ENCODE data around the gene TRERF1.

TRERF1 gene

GRCh38 chr6:42268016-42268834 is 183.5 kb downstream of the TRERF1 start:
- DNase-seq (ENCODE audit: low read depth in 1 of 2, low spot score in 1 of 2): no peak
- TF ChIP-seq JUND (IDR thresholded peaks at IDR 0.05; ENCODE audit: low read depth): no peak
- in situ Hi-C loops (cut with HindIII; ENCODE audit: low pct_unique_long_range_greater_than_20kb, low sequenced_read_pairs): no loop called here

DNA sequence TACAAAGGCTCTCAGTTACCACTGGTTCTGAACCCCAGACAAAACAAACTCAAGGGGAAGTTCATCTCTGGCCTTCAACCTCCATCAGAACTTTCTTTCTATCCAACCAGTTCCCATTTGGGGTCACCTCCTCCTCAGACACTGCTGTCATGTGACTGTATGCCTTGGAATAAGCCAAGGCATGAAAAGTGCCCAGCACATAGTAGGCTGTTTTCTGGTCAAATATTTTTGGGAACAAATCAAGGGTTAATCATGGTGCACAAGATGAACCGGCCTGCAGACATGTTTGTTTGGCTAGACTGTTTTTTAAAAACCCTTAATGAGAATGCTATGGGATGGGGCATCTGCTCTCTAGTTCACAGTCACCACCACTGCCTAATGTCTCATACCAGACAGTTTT is 185.2 kb downstream of the TRERF1 start:
- TF ChIP-seq JUND (IDR thresholded peaks at IDR 0.05; ENCODE audit: low read depth): no peak
- in situ Hi-C loops (cut with HindIII; ENCODE audit: low pct_unique_long_range_greater_than_20kb, low sequenced_read_pairs): no loop called here
- no peak for DNase-seq (ENCODE audit: low read depth in 1 of 2, low spot score in 1 of 2)

DNA sequence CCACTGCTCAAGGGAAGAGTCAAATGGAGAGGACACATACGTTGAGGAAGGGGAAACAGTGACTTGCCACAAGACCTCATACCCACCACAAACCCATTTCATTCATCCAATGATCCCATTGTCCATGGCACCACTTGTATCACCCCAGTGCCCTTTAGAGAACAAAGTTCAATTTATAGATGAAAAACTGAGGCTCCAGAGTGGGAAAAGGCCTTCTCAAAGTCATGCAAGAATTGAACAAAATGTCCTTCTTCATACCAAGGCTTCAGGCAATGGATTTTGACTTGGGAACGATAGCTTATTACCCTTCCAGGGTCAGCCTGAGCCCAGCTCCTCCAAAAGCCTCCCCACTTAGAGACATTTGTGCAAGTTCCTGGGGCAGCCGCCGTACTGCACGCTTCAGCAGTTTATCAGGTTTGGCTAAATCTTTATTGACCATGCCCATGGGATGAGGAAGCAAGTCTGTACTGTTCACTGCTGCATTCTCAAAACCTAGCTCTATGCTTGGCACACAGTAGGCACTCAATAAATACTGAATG is 186.8 kb downstream of the TRERF1 start:
- in situ Hi-C loops (cut with HindIII; ENCODE audit: low pct_unique_long_range_greater_than_20kb, low sequenced_read_pairs): no loop called here

GRCh38 chr6:42264162-42264851 is 187.4 kb downstream of the TRERF1 start:
- in situ Hi-C loops (cut with HindIII; ENCODE audit: low pct_unique_long_range_greater_than_20kb, low sequenced_read_pairs): no loop called here
- TF ChIP-seq JUND (IDR thresholded peaks at IDR 0.05; ENCODE audit: low read depth): no peak
- DNase-seq (ENCODE audit: low read depth in 1 of 2, low spot score in 1 of 2): no peak

More for the DNA sequence above, 186.8 kb downstream of the TRERF1 start:
- no peak for TF ChIP-seq JUND (IDR thresholded peaks at IDR 0.05; ENCODE audit: low read depth)
- DNase-seq (ENCODE audit: low read depth in 1 of 2, low spot score in 1 of 2): no peak

DNA sequence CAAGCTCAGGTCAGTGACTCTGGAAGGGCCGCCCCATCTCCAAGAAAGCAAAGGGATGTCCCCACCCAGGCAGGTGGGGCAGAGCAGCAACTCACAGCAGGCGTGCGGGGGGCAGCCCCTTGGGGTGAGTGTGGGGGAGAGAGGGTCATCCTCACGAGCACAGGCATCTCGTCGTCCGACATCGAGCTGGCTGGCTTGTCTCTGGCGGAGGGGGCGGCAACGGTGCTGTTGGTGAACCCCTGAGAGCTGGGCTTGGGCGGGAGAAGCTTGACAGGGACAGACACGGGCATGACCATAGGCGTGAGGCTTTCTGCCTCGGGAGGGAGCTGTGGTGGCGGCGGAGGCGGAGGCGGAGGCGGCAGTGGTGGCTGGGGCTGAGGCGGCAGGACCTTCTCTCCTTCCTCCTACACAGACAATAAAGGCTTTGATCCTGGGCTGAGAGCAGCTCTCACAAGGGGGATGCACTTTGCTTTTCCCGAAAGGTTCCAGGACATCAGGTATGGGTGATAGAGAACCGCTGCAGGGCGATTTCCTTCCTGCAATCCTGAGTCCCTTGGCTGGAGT is 188.5 kb downstream of the TRERF1 start:
- in situ Hi-C loops (cut with HindIII; ENCODE audit: low pct_unique_long_range_greater_than_20kb, low sequenced_read_pairs): no loop called here
- no peak for DNase-seq (ENCODE audit: low read depth in 1 of 2, low spot score in 1 of 2)
- no peak for TF ChIP-seq JUND (IDR thresholded peaks at IDR 0.05; ENCODE audit: low read depth)

DNA sequence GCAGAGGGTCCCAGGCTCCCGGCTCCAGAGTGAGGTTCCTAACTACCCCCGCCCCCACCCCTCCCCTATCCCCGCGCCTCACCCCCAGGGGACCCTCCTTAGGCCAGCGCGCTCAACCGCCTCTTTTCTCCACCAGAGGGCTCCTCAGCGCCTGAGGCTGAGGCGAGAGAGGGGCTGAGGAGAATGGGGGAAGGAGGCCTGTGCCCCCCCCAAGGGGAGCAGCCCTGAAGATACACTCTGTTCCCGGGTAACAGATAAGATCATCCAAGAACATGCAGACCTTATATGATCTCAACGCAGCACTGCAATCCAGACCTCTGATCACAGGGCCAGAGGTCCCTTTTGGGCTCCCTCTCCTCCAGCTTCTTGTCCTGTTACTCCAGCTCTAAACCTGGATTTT is 190.8 kb downstream of the TRERF1 start:
- peak; percentile 14 to 35 for DNase-seq (ENCODE audit: low read depth in 1 of 2, low spot score in 1 of 2)
- TF ChIP-seq JUND (IDR thresholded peaks at IDR 0.05; ENCODE audit: low read depth): no peak
- in situ Hi-C loops (cut with HindIII; ENCODE audit: low pct_unique_long_range_greater_than_20kb, low sequenced_read_pairs): no loop called here

GRCh38 chr6:42260396-42260888 is 191.3 kb downstream of the TRERF1 start:
- in situ Hi-C loops (cut with HindIII; ENCODE audit: low pct_unique_long_range_greater_than_20kb, low sequenced_read_pairs): no loop called here
- peak in 1 of 2 experiments; percentile 18 for DNase-seq (ENCODE audit: low read depth in 1 of 2, low spot score in 1 of 2)
- TF ChIP-seq JUND (IDR thresholded peaks at IDR 0.05; ENCODE audit: low read depth): no peak

DNA sequence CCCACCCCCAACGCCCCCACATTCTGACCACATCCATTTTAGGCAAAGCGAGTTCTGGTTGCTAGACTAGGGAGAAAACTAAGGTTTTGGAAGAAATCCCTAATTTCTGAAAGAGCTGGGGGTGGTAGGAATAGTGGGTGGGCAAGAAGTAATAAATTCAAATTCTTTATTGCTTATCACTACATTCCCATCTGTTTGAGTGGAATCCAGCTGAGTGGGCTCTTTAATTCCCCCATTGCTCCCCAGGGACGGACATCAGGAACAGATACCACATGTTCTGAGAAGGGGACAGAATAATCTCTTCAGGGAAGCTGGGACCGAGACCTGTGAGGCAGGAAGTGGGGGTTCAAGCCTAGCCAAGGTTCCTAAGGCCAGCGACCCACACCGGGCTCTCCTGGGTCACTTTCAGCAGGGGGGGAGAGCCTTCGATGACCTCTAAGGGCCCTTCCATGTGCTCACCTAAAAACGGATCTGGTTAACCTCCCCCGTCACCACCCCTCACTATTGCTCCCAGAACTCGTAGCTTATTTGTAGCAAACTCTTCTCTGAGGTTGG is 191.8 kb downstream of the TRERF1 start:
- TF ChIP-seq JUND (IDR thresholded peaks at IDR 0.05; ENCODE audit: low read depth): no peak
- DNase-seq (ENCODE audit: low read depth in 1 of 2, low spot score in 1 of 2): no peak
- in situ Hi-C loops (cut with HindIII; ENCODE audit: low pct_unique_long_range_greater_than_20kb, low sequenced_read_pairs): no loop called here

DNA sequence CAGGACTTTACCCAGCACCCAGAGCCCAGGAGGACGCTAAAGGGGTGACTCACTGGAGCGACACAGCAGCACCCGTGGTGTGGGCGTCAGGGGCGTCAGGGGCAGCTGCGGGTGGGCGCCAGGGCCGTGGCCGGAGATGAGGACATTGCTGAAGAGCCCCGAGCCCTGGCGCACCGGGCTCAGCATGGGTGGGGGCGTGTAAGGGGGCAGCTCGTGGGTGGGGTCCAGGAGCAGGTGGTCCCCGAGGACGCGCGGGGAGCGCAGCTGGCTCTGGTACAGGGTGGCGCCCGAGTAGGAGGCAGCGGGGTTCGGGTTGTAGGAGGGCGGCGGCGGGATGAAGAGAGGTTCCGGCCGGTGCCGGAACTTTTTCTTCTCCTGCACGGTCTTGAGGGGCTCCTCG is 192.4 kb downstream of the TRERF1 start:
- in situ Hi-C loops (cut with HindIII; ENCODE audit: low pct_unique_long_range_greater_than_20kb, low sequenced_read_pairs): no loop called here
- no peak for TF ChIP-seq JUND (IDR thresholded peaks at IDR 0.05; ENCODE audit: low read depth)
- no peak for DNase-seq (ENCODE audit: low read depth in 1 of 2, low spot score in 1 of 2)

DNA sequence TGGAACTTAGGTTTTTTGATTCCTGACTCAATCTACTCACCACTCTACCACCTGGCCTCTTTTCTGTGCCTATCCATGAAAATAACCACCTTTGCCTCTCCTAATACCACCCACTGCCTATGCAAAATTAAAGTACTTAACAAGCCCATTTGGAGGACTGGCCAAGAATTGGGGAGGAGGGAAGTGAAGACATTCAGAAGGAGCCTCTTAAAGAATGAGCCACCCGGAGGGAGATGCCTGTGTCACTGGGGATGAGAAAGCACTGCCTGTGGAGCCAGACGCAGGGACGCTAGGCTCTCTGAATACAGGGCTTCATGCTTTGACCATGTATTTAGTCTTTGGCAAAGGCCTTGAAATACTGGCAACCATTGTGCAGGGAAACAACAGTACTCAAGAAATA is 194.1 kb downstream of the TRERF1 start:
- in situ Hi-C loops (cut with HindIII; ENCODE audit: low pct_unique_long_range_greater_than_20kb, low sequenced_read_pairs): no loop called here
- no peak for DNase-seq (ENCODE audit: low read depth in 1 of 2, low spot score in 1 of 2)

GRCh38 chr6:42257063-42257462 is 194.7 kb downstream of the TRERF1 start:
- in situ Hi-C loops (cut with HindIII; ENCODE audit: low pct_unique_long_range_greater_than_20kb, low sequenced_read_pairs): no loop called here
- no peak for TF ChIP-seq JUND (IDR thresholded peaks at IDR 0.05; ENCODE audit: low read depth)
- DNase-seq (ENCODE audit: low read depth in 1 of 2, low spot score in 1 of 2): no peak

More for the DNA sequence above, 194.1 kb downstream of the TRERF1 start:
- TF ChIP-seq JUND (IDR thresholded peaks at IDR 0.05; ENCODE audit: low read depth): no peak

DNA sequence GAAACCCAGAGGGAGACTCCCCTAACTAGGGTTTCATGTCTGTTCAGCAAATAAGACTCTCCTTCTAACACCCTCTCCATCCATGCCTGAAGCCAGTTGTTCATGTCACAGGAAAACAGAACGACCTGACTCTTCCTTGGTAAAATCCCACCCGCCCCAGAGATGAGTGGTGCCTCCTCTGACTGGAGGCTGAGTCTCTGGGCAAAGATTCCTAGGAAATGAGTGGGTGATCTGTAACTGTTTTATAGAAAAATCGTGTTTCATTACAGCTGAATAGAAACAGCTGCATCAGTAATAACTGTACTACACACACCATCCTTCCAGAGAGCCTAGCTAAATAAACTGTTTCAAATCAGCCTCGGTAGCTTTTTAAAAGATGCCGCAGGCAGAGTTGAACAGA is 196.7 kb downstream of the TRERF1 start:
- no peak for TF ChIP-seq JUND (IDR thresholded peaks at IDR 0.05; ENCODE audit: low read depth)
- DNase-seq (ENCODE audit: low read depth in 1 of 2, low spot score in 1 of 2): no peak
- in situ Hi-C loops (cut with HindIII; ENCODE audit: low pct_unique_long_range_greater_than_20kb, low sequenced_read_pairs): no loop called here

Measured in T47D (cell line).